GM19193 (cell line): ENCODE results near the gene RASSF6.

ENCODE experiments used
- POLR2A ChIP-seq: IDR thresholded peaks from 4 replicates; pipeline ENCODE4 v1.6.1; 2011; ENCODE audit not compliant: insufficient read depth, insufficient read length; ENCODE audit errors: extremely low read depth

RASSF6 gene

DNA sequence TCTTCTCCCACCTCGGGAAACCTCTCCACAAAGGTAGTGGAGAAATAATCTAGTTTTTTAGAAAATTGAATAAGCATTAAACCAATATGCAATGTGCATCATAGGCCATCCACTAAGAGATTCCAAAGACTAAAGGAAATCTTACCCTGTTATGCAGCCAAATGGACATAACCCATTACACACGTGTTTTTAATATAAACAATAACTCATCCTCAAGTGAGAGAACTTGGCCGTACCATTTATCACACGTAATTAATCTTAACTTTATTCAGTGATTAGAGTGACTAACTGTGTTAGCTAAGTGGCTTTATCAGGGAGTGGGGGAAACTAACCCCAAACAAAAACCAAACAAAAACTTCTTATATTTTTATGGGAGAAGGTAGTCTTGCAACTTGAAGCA lies 80.8 kb downstream of the RASSF6 start:
- no peak for TF ChIP-seq POLR2A

DNA sequence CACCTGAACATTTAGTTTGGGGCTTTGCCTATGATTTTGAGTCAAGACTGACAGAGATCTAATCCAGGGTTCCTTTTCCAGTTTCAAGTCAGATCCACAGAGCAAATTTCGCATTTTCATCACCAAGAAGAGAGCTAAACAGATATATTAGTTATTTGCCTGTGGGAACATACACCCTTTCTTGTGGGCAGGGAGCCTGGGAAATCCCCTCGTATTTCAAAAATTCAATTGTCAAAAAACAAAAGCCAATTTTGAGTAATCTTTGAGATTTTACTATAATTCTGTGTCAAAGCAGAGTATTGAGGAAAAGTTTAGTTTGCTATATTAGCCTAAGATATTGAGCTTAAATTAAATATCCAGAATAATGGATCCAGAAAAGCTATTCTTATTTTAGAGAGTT lies 82.1 kb downstream of the RASSF6 start:
- TF ChIP-seq POLR2A, result no peak

DNA sequence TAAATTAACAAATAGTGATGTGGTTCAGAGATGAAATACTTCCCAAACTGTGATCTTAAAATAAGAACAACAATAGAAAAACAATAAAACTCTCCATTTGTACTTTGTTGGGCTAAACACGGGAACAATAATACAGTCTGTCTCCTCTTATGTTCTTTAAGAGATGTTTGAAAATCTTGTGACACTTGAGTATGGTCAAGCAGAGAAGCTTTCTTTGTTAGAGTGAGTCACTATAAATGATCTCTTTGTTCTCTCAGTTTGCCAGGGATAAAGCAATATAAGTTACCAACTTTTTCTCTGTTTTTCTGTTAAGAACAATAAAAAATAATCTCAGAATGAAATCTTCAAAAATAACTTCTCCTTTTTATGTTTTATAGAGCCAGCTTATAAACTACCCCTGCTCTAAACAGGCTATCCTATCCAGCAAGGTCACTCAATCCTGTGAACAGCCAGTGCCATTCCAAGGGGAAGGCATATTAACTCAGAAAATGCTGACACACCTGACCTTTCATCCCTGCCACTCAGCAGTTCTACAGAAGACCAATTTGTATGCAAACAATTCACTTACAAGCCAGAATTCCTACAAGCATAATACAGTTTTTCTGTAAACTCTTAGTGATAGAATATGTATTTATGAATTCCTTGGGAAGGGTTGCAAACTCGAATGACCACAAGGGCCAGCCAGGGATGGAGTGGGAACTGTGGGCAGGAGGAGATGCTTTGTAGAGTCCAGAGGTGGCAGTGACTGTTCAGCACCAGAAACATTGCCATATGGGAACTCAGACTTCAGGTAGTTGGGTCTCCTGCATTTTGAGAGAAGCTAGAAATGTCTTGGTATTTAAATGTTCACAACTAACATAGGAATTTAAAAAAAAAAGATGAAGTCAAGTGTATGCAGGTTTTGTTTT lies 86.5 kb downstream of the RASSF6 start:
- TF ChIP-seq POLR2A, result no peak

DNA sequence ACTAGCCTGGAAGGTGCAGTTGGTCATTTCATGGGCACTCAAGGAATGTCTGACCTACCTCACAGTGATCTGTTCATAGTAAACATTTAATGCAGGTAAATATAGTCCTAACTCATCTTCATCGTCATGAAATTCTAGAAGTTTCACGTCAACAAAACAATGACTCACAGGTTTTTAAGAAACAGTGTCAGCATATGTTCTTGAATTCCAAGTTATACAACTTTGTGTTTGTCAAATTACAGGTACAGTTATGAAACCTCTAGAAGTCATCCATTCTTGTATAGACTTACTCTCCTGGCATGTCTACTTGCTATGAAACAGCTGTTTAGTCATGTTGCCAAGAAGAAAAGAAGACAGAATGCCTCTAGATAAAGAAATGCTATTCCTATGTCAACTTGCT lies 92.1 kb downstream of the RASSF6 start:
- no peak for TF ChIP-seq POLR2A

DNA sequence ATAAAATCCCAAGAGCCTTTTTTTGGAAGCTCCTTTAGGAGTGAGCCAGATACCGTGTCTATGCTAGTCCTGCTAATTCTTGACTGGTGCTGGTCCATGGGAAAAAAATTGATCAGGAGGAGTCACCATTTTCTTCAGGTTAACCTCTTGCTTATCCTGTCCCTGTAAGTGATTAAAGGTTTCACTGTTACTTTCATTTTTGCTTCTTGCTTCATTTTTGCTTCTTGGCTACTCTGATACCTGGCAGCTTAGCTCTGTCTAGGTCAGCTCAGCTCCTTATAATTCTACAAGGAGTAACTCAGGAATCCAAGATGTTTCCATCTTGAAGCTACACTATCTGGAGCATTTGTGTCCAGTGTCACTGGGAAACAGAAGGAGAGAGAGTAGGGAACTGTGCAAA lies 93.0 kb downstream of the RASSF6 start:
- no peak for TF ChIP-seq POLR2A

DNA sequence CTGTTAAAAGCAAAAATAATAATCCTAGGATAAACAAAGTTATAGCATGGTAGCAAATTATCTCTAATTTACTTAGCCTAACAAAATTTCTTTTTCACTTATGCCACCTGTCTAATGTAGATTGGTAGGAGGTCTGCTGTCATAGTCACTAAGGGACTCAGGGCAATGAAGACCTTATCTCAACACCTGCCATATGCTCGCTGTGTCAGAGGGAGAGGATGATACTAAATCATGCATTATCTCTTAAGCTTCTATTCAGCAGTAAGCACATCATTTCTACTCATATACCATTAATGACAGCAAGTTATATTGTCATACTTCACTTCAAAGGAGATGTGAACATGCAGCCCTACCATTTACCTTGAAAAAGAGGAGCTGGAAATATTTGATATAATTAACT lies 94.6 kb downstream of the RASSF6 start:
- TF ChIP-seq POLR2A, result no peak

DNA sequence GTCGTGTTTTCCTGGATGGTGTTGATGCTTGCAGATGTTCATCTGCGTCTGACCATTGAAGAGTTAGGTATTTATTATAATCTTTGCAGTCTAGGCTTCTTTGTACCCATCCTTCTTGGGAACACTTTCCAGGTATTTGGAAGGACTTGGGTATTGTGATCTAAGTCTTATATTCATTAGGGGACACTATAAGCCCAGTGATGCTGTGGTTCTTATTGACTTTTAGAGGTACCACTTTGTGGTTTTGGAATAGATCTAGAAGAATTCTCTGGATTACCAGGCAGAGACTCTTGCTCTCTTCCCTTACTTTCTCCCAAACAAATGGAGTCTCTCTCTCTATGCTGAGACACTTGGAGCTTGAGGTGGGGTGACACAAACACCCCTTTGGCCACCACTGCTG lies 97.1 kb downstream of the RASSF6 start:
- TF ChIP-seq POLR2A, result no peak
